Measurements from ENCODE around the gene ZMYM4. TPM values are rescaled to one million over a fixed set of nuclear protein-coding genes. Genes with fewer than 3 reads are reported as not detected.

ZMYM4 gene
- total RNA-seq, 4 donors from 2014 or later: 19.7 to 84.9 (median 49.9) TPM

- H3K27me3 ChIP-seq: no peaks in the 10 kb centered on the region
- TF ChIP-seq CTCF (IDR thresholded peaks at IDR 0.05) (no peak), POLR2A (IDR thresholded peaks at IDR 0.05) (no peak)
- intact Hi-C loops (cut with DNase I; ENCODE audit: low total_unique reads): no loop called here
- no peaks in the 10 kb centered on the region for H3K36me3 ChIP-seq
- DNase-seq: no peak
- no peaks in the 10 kb centered on the region for H3K4me1 ChIP-seq
- no peaks in the 10 kb centered on the region for H3K9me3 ChIP-seq
- H3K4me3 ChIP-seq: no peak overlapping the region
- H3K27ac ChIP-seq: no peak overlapping the region
These were observed 36.9 kb downstream of the ZMYM4 start for GRCh38 chr1:35305383-35305782.

- no peak for TF ChIP-seq POLR2A (IDR thresholded peaks at IDR 0.05)
- no peak for TF ChIP-seq CTCF (IDR thresholded peaks at IDR 0.05)
- DNase-seq: no peak
- Histone ChIP-seq H3K27me3 (no peaks in the 10 kb centered on the region), H3K4me1 (no peaks in the 10 kb centered on the region), H3K4me3 (no peak overlapping the region), H3K36me3 (no peaks in the 10 kb centered on the region), H3K27ac (no peak overlapping the region), H3K9me3 (no peaks in the 10 kb centered on the region)
- intact Hi-C loops (cut with DNase I; ENCODE audit: low total_unique reads): no loop called here
These were observed 47.1 kb downstream of the ZMYM4 start for GRCh38 chr1:35315649-35316048.

GRCh38 chr1:35316264-35316663, 47.8 kb downstream of the ZMYM4 start:
- H3K27ac ChIP-seq: no peak overlapping the region
- no peaks in the 10 kb centered on the region for H3K9me3 ChIP-seq
- H3K36me3 ChIP-seq: no peaks in the 10 kb centered on the region
- H3K27me3 ChIP-seq: no peaks in the 10 kb centered on the region
- no peak overlapping the region for H3K4me3 ChIP-seq
- TF ChIP-seq CTCF (IDR thresholded peaks at IDR 0.05): no peak
- TF ChIP-seq POLR2A (IDR thresholded peaks at IDR 0.05): no peak
- intact Hi-C loops (cut with DNase I; ENCODE audit: low total_unique reads): no loop called here
- DNase-seq: no peak
- no peaks in the 10 kb centered on the region for H3K4me1 ChIP-seq

GRCh38 chr1:35319988-35320713, 51.6 kb downstream of the ZMYM4 start:
- DNase-seq: no peak
- intact Hi-C loops (cut with DNase I; ENCODE audit: low total_unique reads): no loop called here
- H3K27ac ChIP-seq: no peak overlapping the region

More at GRCh38 chr1:35319988-35320713, 51.6 kb downstream of the ZMYM4 start:
- peaks cover 0 to 5% of the 10 kb centered on the region in 2 donors for H3K4me1 ChIP-seq
- no peaks in the 10 kb centered on the region for H3K36me3 ChIP-seq
- H3K9me3 ChIP-seq: no peaks in the 10 kb centered on the region
- TF ChIP-seq POLR2A (IDR thresholded peaks at IDR 0.05) (no peak), CTCF (IDR thresholded peaks at IDR 0.05) (no peak)
- H3K27me3 ChIP-seq: no peaks in the 10 kb centered on the region
- H3K4me3 ChIP-seq: no peak overlapping the region
